IPS-20b (cell line): ENCODE data around the gene PCSK2.

ENCODE experiments used
- H3K27ac ChIP-seq: one replicate; pipeline ENCODE4 v1.5.1; 2013; ENCODE audit warnings: low read length
- H3K27me3 ChIP-seq: 2 replicates; pipeline ENCODE4 v1.6.1; 2013; ENCODE audit warnings: mild to moderate bottlenecking, low read length, inconsistent platforms; ENCODE audit not compliant: insufficient read depth
- H3K36me3 ChIP-seq: 2 replicates; pipeline ENCODE4 v1.6.1; 2013; ENCODE audit warnings: low read depth, mild to moderate bottlenecking, inconsistent platforms, low read length, moderate library complexity; ENCODE audit not compliant: insufficient read depth
- H3K4me1 ChIP-seq: 2 replicates; pipeline ENCODE4 v1.6.1; 2013; ENCODE audit warnings: mild to moderate bottlenecking, control low read depth, inconsistent platforms, low read length, moderate library complexity; ENCODE audit not compliant: insufficient read depth
- H3K4me3 ChIP-seq: 2 replicates; pipeline ENCODE4 v1.5.1; 2013; ENCODE audit warnings: mild to moderate bottlenecking, low read length, inconsistent platforms
- H3K9ac ChIP-seq: 2 replicates; pipeline ENCODE4 v1.6.1; 2013; ENCODE audit warnings: low read depth, mild to moderate bottlenecking, inconsistent platforms, low read length, moderate library complexity
- H3K9me3 ChIP-seq: 2 replicates; pipeline ENCODE4 v1.6.1; 2013; ENCODE audit warnings: mild to moderate bottlenecking, low read depth, low read length, inconsistent platforms; ENCODE audit not compliant: insufficient read depth

Gene PCSK2

DNA sequence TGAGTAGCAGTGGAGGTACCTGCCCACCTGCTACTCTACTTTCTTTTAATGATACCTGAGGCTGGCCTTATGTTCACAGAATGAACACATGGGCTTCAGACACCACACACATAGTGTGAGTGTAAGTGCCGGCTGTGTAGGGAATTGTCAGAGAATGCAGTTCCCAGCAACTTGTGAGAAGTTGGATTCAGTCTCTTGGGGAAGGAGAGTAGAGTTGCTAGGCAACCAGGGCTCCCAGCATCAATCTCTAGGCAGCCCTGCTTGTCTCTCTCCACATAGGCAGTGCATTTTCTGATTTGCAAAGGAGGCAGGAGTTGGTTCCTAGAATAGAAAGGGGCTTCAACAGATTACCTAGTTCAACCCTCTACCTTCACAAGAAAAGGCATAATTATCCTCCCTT is 230.2 kb downstream of the PCSK2 start:
- Histone ChIP-seq H3K27me3 (no peaks in the 10 kb centered on the region), H3K9me3 (no peaks in the 10 kb centered on the region), H3K36me3 (no peaks in the 10 kb centered on the region), H3K4me1 (no peaks in the 10 kb centered on the region), H3K27ac (no peak overlapping the region), H3K9ac (no peak overlapping the region), H3K4me3 (no peak overlapping the region)

DNA sequence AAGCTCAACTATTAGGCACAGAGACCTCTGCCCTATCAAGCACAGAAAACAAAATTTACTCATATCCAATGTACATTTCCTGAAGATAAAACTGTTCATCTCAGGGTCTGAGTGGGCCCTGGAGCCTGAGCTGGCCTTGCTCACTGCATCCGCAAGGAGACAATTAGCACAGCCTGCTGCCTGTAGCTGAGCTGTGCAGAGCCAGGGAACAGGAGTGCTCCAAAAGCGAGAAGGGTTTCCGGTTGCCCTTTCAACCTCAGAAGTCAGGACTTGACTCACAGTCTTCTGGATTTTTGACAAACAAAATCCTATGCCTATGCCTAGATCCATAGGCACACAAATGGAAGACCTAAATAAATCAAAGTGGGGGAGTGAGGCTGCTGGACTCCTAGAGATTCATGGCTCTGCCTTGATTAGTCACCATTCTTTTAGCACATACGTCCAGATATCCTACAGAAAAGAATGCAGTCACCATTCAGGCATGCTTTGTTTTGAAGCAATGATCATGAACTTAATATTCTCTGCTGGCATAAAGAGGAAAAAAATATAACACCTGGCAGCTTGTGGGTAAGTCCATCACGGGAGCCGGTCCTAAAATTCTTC is 230.8 kb downstream of the PCSK2 start:
- Histone ChIP-seq H3K27me3 (no peaks in the 10 kb centered on the region), H3K4me1 (no peaks in the 10 kb centered on the region), H3K4me3 (no peak overlapping the region), H3K9ac (no peak overlapping the region), H3K36me3 (no peaks in the 10 kb centered on the region), H3K27ac (no peak overlapping the region), H3K9me3 (no peaks in the 10 kb centered on the region)

DNA sequence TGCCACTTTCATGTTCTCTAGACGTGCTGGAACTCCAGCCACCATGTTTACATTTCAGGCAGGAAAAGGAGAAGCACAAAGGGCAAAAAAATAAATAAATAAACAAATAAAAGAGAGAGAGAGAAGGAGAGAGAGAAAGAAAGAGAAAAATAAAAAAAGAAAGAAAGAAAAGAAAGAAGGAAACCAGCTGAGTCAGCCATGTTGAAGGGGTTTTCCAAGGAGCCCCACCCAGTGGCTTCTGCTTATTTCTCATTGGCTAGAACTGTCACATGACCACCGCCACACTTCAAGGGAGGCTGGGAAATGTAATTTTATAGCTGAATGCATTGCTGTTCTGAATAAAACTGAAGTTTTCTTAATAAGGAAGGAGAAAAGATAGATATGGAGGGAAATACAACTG is 233.3 kb downstream of the PCSK2 start:
- H3K27me3 ChIP-seq = no peaks in the 10 kb centered on the region
- H3K4me1 ChIP-seq = no peaks in the 10 kb centered on the region
- H3K4me3 ChIP-seq = no peak overlapping the region
- no peak overlapping the region for H3K9ac ChIP-seq
- H3K27ac ChIP-seq = no peak overlapping the region
- no peaks in the 10 kb centered on the region for H3K9me3 ChIP-seq
- H3K36me3 ChIP-seq = no peaks in the 10 kb centered on the region

DNA sequence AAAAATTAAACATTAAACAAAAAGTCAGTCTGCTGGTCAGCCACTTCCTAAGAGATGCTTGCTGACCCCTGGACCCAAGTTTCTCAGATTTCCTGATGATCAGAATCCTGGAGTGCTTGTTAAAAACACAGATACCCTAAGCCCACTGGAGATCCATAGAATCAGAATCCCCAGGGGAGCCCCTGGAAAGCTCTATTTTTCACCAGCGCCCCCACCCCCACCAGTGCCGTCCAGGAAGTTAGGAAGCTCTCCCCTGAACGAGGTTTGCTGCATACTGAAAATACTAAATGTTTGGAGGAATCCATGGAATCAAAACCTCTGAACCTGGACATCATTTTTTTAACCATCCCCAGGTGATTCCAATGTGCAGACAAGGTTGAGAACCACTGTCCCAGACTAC is 235.1 kb downstream of the PCSK2 start:
- Histone ChIP-seq H3K4me3 (no peak overlapping the region), H3K9me3 (no peaks in the 10 kb centered on the region), H3K9ac (no peak overlapping the region), H3K36me3 (no peaks in the 10 kb centered on the region), H3K27me3 (no peaks in the 10 kb centered on the region), H3K27ac (no peak overlapping the region), H3K4me1 (no peaks in the 10 kb centered on the region)

DNA sequence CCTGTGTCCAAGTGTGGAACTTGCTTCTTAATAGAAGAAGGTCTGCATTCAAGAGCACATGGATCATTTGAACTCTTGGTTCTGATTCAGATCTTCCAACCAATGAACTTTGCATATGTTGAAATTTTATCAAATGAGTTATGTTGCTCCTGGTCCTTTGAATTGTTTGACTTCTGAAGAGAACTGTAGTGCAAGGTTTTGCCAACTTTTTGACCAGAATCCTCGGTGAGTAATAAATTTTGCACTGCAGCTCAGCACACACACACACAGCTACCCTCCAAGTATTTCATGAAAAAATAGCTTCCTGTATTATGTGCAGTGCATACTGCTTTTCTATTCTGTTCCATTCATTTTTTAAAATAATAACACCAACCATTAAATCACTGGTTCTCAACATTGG is 236.9 kb downstream of the PCSK2 start:
- Histone ChIP-seq H3K4me1 (no peaks in the 10 kb centered on the region), H3K36me3 (no peaks in the 10 kb centered on the region), H3K4me3 (no peak overlapping the region), H3K27ac (no peak overlapping the region), H3K9me3 (no peaks in the 10 kb centered on the region), H3K9ac (no peak overlapping the region), H3K27me3 (no peaks in the 10 kb centered on the region)

DNA sequence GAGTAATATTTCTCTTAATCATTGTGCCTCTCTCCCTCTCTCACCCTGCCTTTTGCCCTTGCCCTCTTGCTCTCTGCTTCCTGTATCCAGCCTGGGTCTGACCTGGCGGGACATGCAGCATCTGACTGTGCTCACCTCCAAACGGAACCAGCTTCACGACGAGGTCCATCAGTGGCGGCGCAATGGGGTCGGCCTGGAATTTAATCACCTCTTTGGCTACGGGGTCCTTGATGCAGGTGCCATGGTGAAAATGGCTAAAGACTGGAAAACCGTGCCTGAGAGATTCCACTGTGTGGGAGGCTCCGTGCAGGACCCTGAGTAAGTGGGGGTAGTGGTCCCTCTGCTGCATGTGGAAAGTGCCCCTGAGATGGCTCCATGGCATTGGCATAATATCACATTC is 238.4 kb downstream of the PCSK2 start:
- Histone ChIP-seq H3K4me1 (no peaks in the 10 kb centered on the region), H3K36me3 (no peaks in the 10 kb centered on the region), H3K4me3 (no peak overlapping the region), H3K9ac (no peak overlapping the region), H3K27ac (no peak overlapping the region), H3K27me3 (no peaks in the 10 kb centered on the region), H3K9me3 (no peaks in the 10 kb centered on the region)

DNA sequence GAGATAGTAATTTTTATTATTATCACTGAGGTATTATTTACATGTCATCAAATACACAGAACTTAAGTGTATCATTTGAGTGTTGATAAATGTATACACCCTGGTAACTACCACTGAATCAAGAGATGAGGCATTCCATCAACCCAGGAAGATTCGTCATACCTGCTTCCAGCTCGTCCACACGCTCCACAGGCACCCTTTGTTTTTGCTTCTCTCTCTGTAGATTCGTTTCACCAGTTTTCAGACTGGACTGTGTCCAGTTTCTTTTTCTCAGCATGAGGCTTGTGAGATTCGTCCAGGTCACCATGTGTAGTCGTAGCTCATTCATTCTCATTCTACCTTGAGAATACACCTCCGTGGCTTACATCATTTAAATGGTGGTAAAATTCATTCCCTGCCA is 239.8 kb downstream of the PCSK2 start:
- H3K9me3 ChIP-seq = no peaks in the 10 kb centered on the region
- no peaks in the 10 kb centered on the region for H3K27me3 ChIP-seq
- no peaks in the 10 kb centered on the region for H3K4me1 ChIP-seq
- H3K36me3 ChIP-seq = no peaks in the 10 kb centered on the region
- H3K4me3 ChIP-seq = no peak overlapping the region
- no peak overlapping the region for H3K9ac ChIP-seq
- no peak overlapping the region for H3K27ac ChIP-seq

DNA sequence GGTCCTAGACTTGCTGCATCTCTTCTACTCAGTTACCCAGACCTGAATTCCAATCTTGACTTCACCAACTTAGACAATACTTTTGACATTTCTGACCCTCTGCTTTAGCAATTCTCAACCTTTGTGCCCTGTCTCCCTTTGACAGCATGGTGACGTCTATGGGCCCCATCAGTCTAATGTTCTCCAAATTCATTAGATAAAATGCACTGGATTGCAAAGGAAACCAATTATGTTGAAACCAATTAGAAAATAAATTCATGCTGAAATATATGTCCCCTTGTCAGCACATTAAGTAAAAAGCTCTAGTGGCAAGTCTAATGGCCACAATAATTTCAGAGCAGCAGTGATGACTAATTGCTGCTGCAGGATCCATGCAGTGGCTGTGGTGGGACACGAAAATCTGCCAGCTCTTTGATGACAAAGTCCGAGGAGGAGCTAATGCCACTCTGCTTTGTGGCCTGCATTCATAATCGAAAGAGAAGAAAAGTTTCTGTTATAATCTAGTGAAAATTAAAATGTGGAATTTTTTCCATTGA is 240.3 kb downstream of the PCSK2 start:
- H3K9me3 ChIP-seq = no peaks in the 10 kb centered on the region
- H3K27ac ChIP-seq = no peak overlapping the region
- no peaks in the 10 kb centered on the region for H3K4me1 ChIP-seq
- H3K9ac ChIP-seq = no peak overlapping the region
- no peak overlapping the region for H3K4me3 ChIP-seq
- no peaks in the 10 kb centered on the region for H3K36me3 ChIP-seq
- H3K27me3 ChIP-seq = no peaks in the 10 kb centered on the region

DNA sequence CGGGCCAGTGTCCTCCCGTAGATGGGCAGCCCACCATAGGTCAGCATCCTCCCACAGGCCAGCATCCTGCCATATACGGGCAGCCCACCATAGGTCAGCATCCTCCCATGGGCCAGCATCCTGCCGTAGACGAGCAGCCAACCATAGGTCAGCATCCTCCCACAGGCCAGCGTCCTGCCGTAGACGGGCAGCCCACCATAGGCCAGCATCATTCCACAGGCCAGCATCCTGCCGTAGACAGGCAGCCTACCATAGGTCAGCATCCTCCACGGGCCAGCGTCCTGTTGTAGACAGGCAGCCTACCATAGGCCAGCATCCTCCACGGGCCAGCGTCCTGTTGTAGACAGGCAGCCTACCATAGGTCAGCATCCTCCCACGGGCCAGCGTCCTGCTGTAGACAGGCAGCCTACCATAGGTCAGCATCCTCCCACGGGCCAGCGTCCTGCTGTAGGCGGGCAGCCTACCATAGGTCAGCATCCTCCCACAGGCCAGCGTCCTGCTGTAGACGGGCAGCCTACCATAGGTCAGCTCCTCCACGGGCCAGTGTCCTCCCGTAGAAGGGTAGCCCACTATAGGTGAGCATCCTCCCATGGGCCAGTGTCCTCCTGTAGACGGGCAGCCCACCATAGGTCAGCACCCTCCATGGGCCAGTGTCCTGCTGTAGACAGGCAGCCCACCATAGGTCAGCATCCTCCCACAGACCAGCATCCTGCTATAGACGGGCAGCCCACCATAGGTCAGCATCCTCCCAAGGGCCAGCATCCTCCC is 241.4 kb downstream of the PCSK2 start:
- H3K27me3 ChIP-seq = no peaks in the 10 kb centered on the region
- no peaks in the 10 kb centered on the region for H3K4me1 ChIP-seq
- no peak overlapping the region for H3K27ac ChIP-seq
- H3K36me3 ChIP-seq = no peaks in the 10 kb centered on the region
- H3K4me3 ChIP-seq = no peak overlapping the region
- H3K9me3 ChIP-seq = no peaks in the 10 kb centered on the region
- H3K9ac ChIP-seq = no peak overlapping the region

DNA sequence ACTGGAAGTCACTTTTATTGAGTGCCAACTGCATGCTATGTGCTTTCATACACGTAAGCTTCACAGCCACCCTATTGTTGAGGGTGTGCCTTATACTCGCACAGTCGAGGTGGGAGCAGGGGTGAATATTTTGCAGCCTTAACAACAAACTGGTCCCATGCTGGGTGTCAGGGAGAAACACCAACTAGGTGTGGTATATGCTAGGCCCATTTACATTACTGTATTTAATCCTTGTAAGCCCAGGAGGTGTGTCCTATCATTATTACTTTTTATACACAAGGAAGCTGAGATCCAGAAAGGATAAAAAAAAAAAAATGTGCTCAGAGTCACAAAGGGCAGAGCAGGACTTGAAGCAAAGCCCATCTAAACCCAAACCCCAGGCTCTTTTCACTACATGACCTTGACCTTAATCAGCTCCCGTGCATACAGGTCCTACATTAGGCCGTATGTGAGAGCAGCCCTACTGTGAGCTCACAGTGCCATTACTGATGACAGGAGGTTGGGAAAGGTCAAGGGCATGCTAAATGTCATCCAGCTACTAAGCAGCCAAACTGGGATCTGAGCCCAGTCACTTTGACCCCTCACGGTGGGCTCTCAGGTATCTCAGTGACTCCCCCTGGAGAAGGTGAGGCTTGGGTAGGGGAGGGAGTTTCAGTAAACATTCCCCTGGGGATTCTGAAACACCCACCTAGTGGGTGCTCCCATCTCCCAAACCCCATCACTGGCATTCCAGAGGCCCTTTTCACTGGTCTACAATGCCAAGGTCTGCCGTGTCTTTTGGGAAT is 242.6 kb downstream of the PCSK2 start:
- Histone ChIP-seq H3K27me3 (no peaks in the 10 kb centered on the region), H3K9ac (no peak overlapping the region), H3K27ac (no peak overlapping the region), H3K9me3 (no peaks in the 10 kb centered on the region), H3K36me3 (no peaks in the 10 kb centered on the region), H3K4me1 (no peaks in the 10 kb centered on the region), H3K4me3 (no peak overlapping the region)

DNA sequence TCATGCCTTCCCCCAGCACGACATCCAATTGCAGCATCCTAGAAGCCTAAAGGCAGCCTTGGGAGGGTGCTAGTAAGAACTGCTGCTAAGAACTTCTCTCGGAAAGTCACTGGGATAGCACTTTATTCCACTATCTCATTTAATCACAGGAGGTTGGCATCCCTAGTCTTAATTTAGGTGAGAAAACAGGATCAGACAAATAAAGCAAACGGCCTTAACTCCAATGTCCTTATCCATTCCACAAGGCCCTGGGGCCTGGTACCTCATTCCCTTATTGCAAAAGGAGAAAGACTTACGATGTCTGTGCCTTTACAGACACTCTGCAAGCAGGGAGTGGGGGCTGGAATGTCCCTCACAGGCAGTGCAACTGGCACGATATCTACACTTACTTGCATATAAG is 243.7 kb downstream of the PCSK2 start:
- no peaks in the 10 kb centered on the region for H3K4me1 ChIP-seq
- no peak overlapping the region for H3K9ac ChIP-seq
- no peak overlapping the region for H3K27ac ChIP-seq
- no peaks in the 10 kb centered on the region for H3K27me3 ChIP-seq
- no peaks in the 10 kb centered on the region for H3K9me3 ChIP-seq
- H3K36me3 ChIP-seq = no peaks in the 10 kb centered on the region
- H3K4me3 ChIP-seq = no peak overlapping the region

DNA sequence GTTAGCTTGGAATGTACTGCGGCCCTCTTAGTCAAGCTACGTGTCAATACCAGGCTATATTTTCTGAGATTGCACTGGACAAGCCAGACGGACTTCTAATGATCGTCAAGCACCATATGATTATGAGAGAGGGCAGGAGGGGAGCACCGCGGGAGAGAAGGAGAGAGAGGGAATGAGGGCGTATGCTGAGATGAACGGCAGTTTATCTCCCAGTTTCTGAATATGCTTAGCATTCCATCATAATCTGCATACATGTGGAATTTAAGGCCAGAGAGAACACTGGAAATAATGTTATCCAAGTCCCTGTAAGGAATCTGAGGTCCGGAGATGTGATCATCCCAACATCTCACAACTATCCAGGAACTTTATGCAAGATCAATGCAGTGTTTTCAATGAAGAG is 244.1 kb downstream of the PCSK2 start:
- H3K27me3 ChIP-seq = no peaks in the 10 kb centered on the region
- no peak overlapping the region for H3K9ac ChIP-seq
- H3K9me3 ChIP-seq = no peaks in the 10 kb centered on the region
- H3K4me1 ChIP-seq = no peaks in the 10 kb centered on the region
- no peaks in the 10 kb centered on the region for H3K36me3 ChIP-seq
- no peak overlapping the region for H3K4me3 ChIP-seq
- H3K27ac ChIP-seq = no peak overlapping the region
